Measurements from ENCODE around the gene GLT1D1. TPM values are rescaled to one million over a fixed set of nuclear protein-coding genes. Genes with fewer than 3 reads are reported as not detected.

The GLT1D1 gene
- total RNA-seq, 4 donors from 2014 or later: 0.09 to 10.4 (median 0.71) TPM

GRCh38 chr12:128986957-128987356, 133.7 kb downstream of the GLT1D1 start:
- ATAC-seq (ENCODE audit: low FRiP score) (no peak), DNase-seq (ENCODE audit: low spot score) (no peak)
- no peak for TF ChIP-seq CTCF (IDR thresholded peaks at IDR 0.05)

DNA sequence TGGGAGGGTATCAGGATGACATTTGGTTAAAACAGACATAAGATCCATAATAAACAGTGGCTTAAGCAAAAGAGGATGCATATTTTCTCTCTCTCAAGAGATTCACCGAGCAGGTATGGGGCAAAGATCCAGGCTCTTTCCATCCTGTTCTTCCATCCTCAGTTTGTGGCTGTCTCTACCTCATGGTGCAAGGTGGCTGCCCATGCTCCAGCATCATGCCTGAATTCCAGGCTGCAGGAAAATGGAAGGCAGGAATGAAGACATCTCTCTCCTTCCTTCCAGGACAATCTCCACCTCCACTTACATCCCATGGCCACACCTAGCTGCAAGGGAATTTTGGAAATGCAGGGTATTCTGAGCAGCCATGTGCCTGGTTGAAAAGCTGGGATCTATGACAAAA, 136.0 kb downstream of the GLT1D1 start:
- ATAC-seq (ENCODE audit: low FRiP score): no peak
- no peak for TF ChIP-seq CTCF (IDR thresholded peaks at IDR 0.05)
- DNase-seq (ENCODE audit: low spot score): no peak

GRCh38 chr12:128991716-128992115, 138.4 kb downstream of the GLT1D1 start:
- no peak for TF ChIP-seq CTCF (IDR thresholded peaks at IDR 0.05)
- ATAC-seq (ENCODE audit: low FRiP score): no peak
- DNase-seq (ENCODE audit: low spot score): no peak

- TF ChIP-seq CTCF (IDR thresholded peaks at IDR 0.05): no peak
- no peak for DNase-seq (ENCODE audit: low spot score)
- ATAC-seq (ENCODE audit: low FRiP score): no peak
Observed at GRCh38 chr12:128992116-128992515, 138.8 kb downstream of the GLT1D1 start.

DNA sequence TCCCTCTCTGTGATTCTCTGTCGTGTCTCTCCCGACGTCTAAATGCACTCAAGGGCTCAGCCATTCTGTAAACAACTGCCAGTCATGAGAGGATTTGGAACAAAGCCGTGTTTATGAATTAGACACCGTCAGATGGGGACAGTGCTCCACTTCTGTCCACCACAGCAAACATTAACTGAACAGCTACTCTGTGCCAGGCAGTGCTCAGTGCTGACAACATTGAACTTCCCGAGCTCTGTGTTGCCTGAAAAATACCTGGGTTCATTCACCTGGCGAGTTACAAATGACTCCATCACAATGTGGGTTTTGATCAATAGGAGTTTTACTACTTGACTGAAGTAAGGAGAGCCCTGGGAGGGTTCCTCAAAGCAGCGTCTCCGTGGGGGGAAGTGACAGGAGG, 139.3 kb downstream of the GLT1D1 start:
- DNase-seq (ENCODE audit: low spot score): no peak
- no peak for ATAC-seq (ENCODE audit: low FRiP score)

GRCh38 chr12:128994856-128995255, 141.6 kb downstream of the GLT1D1 start:
- ATAC-seq (ENCODE audit: low FRiP score) (no peak), DNase-seq (ENCODE audit: low spot score) (no peak)
- no peak for TF ChIP-seq CTCF (IDR thresholded peaks at IDR 0.05)

More for the DNA sequence above, 139.3 kb downstream of the GLT1D1 start:
- TF ChIP-seq CTCF (IDR thresholded peaks at IDR 0.05): no peak

DNA sequence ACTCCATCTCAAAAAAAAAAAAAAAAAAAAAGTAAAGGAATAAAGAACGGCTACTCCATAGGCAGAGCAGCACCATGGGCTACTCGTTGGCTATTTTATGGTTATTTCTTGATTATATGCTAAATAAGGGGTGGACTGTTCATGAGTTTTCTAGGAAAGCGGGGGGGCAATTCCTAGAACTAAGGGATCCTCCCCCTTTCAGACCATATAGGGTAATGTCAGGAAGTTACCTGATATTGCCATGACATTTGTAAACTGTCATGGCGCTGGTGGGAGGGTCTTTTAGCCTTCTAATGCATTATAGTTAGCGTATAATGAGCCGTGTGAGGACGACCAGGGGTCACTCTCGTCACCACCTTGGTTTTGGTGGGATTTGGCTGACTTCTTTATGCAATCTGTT, 142.3 kb downstream of the GLT1D1 start:
- DNase-seq (ENCODE audit: low spot score) (no peak), ATAC-seq (ENCODE audit: low FRiP score) (no peak)
- TF ChIP-seq CTCF (IDR thresholded peaks at IDR 0.05): no peak
